Measurements from ENCODE around the gene PLEKHA4.
"Not testable (repeated sequence)": the region's sequence is repeated elsewhere in the genome, so short reads cannot be mapped to it uniquely, and the experiment has no call there.

Gene PLEKHA4

DNA sequence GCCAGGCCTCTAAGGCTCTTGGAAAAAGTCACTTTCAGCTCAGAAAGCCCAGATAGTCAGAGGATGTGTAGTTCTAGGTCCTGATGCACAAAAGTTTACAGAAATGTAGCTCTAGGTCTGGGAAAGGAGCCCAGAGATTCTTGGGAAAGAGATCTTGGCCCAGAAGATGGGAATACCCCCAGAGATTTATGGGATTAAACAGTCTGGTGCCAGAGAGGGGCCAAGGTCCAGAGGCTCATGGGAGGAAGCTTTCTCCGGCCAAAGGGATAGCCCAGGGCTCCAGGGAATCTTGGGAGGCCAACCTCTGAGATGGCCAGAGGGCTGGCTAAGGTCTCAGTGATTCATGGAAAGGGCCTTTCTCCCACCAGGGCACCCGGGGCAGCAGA is 72.7 kb downstream of the PLEKHA4 start:
- DNase-seq, result no peak

DNA sequence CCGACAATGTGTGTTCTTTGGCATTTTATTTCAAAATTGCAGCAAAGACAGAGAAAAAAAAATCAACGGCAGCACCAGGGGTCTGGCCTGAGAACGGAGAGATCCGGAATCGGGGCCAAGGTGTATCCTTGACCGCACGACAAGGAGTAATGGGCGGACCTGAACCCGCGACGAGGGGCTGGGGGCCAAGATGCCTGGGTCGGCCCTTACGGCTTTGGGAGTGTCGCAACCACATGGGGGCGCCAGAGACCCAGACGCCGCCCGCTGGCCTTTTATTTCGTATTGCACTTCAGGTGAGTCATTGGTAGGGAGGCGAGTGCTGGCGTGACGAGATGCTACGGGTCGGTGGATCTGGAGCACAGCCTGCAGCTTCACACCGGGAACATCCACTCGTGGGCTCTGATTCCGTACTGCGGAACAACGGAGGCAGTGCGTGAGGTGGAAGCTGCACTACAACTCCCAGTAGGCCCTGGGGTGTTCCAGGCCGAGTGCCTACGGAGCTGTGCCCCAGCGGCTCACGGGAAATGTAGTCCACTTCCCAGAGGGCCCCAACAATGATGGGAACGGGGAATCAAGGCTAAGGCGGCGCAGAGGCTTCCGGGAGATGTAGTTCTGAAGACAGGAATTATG is 73.2 kb downstream of the PLEKHA4 start:
- peak; percentile 66 for DNase-seq

DNA sequence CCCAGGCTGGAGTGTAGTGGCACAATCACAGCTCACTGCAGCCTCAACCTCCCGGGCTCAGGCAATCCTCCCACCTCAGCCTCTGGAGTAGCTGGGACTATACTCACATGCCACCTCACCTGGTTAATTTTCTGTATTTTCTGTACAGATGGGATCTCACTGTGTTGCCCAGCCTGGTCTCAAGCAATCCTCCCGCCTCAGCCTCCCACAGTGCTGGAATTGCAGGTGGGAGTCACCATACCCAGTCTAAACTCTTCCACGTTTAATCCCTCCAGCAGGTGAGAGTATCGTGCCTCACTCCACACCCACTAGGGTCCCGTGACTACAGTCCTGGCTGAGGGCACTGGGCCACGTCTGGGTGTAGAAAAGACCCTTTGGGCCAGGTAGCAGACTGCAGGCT is 74.1 kb downstream of the PLEKHA4 start:
- no peak for DNase-seq

DNA sequence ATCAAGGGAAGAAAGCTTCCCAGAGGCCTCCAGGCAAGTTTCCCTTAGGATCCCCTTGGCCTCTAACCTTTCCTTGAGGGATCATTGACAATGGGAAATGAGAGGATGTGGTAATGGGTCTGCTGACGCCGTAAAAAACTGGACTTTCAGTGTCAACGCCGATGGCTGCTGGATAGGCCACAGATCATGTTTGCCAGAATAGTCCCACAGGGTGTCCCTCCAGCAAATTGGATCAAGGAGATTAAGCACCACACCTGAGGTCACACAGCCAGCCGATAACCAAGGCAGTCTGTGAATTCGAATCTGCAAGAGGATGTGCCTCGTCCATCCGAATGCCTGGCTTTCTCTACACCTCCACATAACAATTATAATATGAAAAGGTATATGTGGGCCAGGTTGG is 75.1 kb downstream of the PLEKHA4 start:
- DNase-seq, result no peak

DNA sequence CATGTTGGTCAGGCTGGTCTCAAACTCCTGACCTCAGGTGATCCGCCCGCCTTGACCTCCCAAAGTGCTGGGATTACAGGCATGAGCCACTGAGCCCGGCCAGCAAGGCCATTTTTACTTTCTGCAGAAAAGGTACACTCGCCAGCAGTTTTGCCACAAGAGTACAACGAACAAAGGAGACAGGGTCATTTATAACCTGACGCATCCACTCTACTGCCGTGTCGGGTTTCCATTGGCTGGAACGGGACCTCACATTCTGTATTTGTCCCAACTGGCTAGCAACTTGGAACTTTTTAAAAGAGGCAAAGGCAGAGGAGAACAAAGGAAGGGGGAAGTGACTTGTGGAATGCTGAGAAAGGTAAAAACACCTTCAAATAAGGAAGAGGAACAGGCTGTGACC is 81.1 kb downstream of the PLEKHA4 start:
- not testable (repeated sequence) for DNase-seq

Measured in GOT3 (cell line).